HepG2 (cell line): ENCODE measurements around the gene DEFB113.

Source experiments
- ATF1 ChIP-seq: IDR thresholded peaks from 2 replicates; pipeline ENCODE4 v1.6.1; 2016; ENCODE audit warnings: mild to moderate bottlenecking, control low read depth
- ERF ChIP-seq: IDR thresholded peaks from 2 replicates; pipeline ENCODE4 v1.6.1; 2018; ENCODE audit warnings: missing biosample characterization, missing genetic modification reagents
- HCFC1 ChIP-seq: fragments of 150-350 bp; IDR thresholded peaks from 2 replicates; pipeline ENCODE4 v1.6.1; 2014; ENCODE audit warnings: low read depth, low read length
- MLLT10 ChIP-seq: sonication (generic); formaldehyde crosslinking; IDR thresholded peaks from 2 replicates; pipeline ENCODE4 v1.4.0; 2020; ENCODE audit warnings: missing genetic modification reagents
- SMC3 ChIP-seq: IDR thresholded peaks from 2 replicates; pipeline ENCODE4 v1.6.1; 2011; ENCODE audit warnings: low read length, improper control_type of control experiment
- ZZZ3 ChIP-seq: sonication (generic); formaldehyde crosslinking; IDR thresholded peaks from 2 replicates; pipeline ENCODE4 v1.4.0; 2020; ENCODE audit warnings: missing genetic modification reagents, mild to moderate bottlenecking, borderline replicate concordance
- TF ChIP-seq, protein P1 (sequence below): sonication (generic); formaldehyde crosslinking; IDR thresholded peaks from 2 replicates; pipeline ENCODE4 v1.5.0; 2020; ENCODE audit warnings: mild to moderate bottlenecking, missing genetic modification reagents, moderate library complexity
- TF ChIP-seq, protein P2 (sequence below): sonication (generic); formaldehyde crosslinking; IDR thresholded peaks from 2 replicates; pipeline ENCODE4 v1.4.0; 2020; ENCODE audit warnings: mild to moderate bottlenecking, missing genetic modification reagents
- TF ChIP-seq, protein P3 (sequence below), 2 experiments: sonication (generic) in 1 of 2; formaldehyde crosslinking in 1 of 2; IDR thresholded peaks; 2 replicates each; pipeline versions ENCODE4 v1.5.1 to v1.6.1; 2011 to 2020; ENCODE audit warnings: borderline replicate concordance in 1 of 2, low read depth in 1 of 2, low read length in 1 of 2, mild to moderate bottlenecking in 1 of 2, missing genetic modification reagents in 1 of 2, moderate library complexity in 1 of 2
- TF ChIP-seq, protein P4 (sequence below): sonication (generic); formaldehyde crosslinking; IDR thresholded peaks from 2 replicates; pipeline ENCODE4 v1.4.0; 2020; ENCODE audit warnings: missing genetic modification reagents
- TF ChIP-seq, protein P5 (sequence below): sonication (generic); formaldehyde crosslinking; IDR thresholded peaks from 2 replicates; pipeline ENCODE4 v1.4.0; 2020; ENCODE audit warnings: missing genetic modification reagents
- TF ChIP-seq, protein P6 (sequence below): sonication (generic); formaldehyde crosslinking; IDR thresholded peaks from 2 replicates; pipeline ENCODE4 v1.4.0; 2020; ENCODE audit warnings: missing genetic modification reagents, borderline replicate concordance

DNA sequence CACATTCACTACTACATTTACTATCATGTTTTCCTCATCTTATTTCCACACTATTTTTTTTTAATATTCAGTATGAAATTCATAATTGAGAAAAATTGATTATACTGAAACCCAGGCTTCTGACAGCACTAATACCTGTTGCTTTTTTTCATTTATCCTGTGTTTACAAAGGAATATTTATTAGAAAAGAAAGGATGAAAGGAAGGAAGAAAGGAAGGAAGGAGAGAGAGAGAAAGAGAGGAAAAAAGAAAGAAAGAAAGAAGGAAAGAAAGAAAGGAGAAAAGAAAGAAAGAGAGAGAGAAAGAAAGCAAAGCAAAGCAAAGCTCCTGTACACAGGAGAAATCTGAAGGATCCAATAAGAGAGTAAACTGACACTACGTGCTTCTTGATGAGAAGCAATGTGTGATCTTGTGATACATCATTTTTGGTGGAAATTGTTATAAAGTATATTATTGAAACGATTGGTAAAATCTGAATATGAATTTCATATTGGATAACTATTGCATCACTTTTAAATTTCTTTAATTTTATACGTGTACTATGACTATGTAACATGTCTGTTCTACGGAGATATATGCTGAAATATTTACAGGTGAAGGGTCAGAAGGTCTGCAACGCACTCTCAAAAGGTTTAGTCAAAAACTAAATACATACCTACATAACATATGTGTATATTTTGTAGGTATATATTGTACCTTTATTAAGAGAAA is 49.3 kb downstream of the DEFB113 start:
- TF ChIP-seq SMC3 (no peak), MLLT10 (CRISPR knock-in tag) (no peak), ZZZ3 (CRISPR knock-in tag) (no peak), ERF (CRISPR knock-in tag) (no peak), ATF1 (CRISPR knock-in tag) (no peak), HCFC1 (no peak)
- TF ChIP-seq, protein P1, sequence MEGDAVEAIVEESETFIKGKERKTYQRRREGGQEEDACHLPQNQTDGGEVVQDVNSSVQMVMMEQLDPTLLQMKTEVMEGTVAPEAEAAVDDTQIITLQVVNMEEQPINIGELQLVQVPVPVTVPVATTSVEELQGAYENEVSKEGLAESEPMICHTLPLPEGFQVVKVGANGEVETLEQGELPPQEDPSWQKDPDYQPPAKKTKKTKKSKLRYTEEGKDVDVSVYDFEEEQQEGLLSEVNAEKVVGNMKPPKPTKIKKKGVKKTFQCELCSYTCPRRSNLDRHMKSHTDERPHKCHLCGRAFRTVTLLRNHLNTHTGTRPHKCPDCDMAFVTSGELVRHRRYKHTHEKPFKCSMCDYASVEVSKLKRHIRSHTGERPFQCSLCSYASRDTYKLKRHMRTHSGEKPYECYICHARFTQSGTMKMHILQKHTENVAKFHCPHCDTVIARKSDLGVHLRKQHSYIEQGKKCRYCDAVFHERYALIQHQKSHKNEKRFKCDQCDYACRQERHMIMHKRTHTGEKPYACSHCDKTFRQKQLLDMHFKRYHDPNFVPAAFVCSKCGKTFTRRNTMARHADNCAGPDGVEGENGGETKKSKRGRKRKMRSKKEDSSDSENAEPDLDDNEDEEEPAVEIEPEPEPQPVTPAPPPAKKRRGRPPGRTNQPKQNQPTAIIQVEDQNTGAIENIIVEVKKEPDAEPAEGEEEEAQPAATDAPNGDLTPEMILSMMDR (CRISPR knock-in tag) = no peak
- TF ChIP-seq, protein P2, sequence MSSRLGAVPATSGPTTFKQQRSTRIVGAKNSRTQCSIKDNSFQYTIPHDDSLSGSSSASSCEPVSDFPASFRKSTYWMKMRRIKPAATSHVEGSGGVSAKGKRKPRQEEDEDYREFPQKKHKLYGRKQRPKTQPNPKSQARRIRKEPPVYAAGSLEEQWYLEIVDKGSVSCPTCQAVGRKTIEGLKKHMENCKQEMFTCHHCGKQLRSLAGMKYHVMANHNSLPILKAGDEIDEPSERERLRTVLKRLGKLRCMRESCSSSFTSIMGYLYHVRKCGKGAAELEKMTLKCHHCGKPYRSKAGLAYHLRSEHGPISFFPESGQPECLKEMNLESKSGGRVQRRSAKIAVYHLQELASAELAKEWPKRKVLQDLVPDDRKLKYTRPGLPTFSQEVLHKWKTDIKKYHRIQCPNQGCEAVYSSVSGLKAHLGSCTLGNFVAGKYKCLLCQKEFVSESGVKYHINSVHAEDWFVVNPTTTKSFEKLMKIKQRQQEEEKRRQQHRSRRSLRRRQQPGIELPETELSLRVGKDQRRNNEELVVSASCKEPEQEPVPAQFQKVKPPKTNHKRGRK (CRISPR knock-in tag) = no peak
- TF ChIP-seq, protein P3, sequence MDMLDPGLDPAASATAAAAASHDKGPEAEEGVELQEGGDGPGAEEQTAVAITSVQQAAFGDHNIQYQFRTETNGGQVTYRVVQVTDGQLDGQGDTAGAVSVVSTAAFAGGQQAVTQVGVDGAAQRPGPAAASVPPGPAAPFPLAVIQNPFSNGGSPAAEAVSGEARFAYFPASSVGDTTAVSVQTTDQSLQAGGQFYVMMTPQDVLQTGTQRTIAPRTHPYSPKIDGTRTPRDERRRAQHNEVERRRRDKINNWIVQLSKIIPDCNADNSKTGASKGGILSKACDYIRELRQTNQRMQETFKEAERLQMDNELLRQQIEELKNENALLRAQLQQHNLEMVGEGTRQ (IDR thresholded peaks at IDR 0.05; ENCODE audit: low read depth, low read length) = no peak
- TF ChIP-seq, protein P3 (CRISPR knock-in tag; IDR thresholded peaks at IDR 0.05; ENCODE audit: borderline replicate concordance) = no peak
- TF ChIP-seq, protein P4, sequence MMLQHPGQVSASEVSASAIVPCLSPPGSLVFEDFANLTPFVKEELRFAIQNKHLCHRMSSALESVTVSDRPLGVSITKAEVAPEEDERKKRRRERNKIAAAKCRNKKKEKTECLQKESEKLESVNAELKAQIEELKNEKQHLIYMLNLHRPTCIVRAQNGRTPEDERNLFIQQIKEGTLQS (CRISPR knock-in tag) = no peak
- TF ChIP-seq, protein P5, sequence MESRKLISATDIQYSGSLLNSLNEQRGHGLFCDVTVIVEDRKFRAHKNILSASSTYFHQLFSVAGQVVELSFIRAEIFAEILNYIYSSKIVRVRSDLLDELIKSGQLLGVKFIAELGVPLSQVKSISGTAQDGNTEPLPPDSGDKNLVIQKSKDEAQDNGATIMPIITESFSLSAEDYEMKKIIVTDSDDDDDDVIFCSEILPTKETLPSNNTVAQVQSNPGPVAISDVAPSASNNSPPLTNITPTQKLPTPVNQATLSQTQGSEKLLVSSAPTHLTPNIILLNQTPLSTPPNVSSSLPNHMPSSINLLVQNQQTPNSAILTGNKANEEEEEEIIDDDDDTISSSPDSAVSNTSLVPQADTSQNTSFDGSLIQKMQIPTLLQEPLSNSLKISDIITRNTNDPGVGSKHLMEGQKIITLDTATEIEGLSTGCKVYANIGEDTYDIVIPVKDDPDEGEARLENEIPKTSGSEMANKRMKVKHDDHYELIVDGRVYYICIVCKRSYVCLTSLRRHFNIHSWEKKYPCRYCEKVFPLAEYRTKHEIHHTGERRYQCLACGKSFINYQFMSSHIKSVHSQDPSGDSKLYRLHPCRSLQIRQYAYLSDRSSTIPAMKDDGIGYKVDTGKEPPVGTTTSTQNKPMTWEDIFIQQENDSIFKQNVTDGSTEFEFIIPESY (CRISPR knock-in tag) = no peak
- TF ChIP-seq, protein P6, sequence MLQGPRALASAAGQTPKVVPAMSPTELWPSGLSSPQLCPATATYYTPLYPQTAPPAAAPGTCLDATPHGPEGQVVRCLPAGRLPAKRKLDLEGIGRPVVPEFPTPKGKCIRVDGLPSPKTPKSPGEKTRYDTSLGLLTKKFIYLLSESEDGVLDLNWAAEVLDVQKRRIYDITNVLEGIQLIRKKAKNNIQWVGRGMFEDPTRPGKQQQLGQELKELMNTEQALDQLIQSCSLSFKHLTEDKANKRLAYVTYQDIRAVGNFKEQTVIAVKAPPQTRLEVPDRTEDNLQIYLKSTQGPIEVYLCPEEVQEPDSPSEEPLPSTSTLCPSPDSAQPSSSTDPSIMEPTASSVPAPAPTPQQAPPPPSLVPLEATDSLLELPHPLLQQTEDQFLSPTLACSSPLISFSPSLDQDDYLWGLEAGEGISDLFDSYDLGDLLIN = no peak
